Keratinocyte (primary cell): ENCODE results near the gene GOLGA7B. TPM values are rescaled to one million over a fixed set of nuclear protein-coding genes. Genes with fewer than 3 reads are reported as not detected.

ENCODE experiments used
- DNase-seq: peaks from one replicate; pipeline ENCODE4 v3.0.0-alpha.2; 2011; ENCODE audit warnings: low read depth, missing footprints, low spot score
- FAIRE-seq: peaks from 2 replicates; lab custom pipeline; 2011; peaks lifted over from hg19 to GRCh38; lab: Jason Lieb, UNC
- H2AFZ ChIP-seq: 2 replicates; pipeline ENCODE4 v1.6.0; 2012; ENCODE audit warnings: low read length, control low read depth, inconsistent platforms; ENCODE audit not compliant: control insufficient read depth
- H3K27ac ChIP-seq: 2 replicates; pipeline ENCODE4 v1.5.1; 2011; ENCODE audit warnings: low read length; ENCODE audit not compliant: control insufficient read depth, insufficient read depth
- H3K27me3 ChIP-seq: 3 replicates; pipeline ENCODE4 v1.6.0; 2011; ENCODE audit warnings: low read length; ENCODE audit not compliant: control insufficient read depth, insufficient read depth; ENCODE audit errors: extremely low read depth
- H3K36me3 ChIP-seq, 2 experiments: 2 replicates in 1 of 2; 3 replicates in 1 of 2; pipeline ENCODE4 v1.5.1; 2011; ENCODE audit warnings: low read length in 2 of 2, mild to moderate bottlenecking in 1 of 2; ENCODE audit not compliant: control insufficient read depth in 2 of 2, insufficient read depth in 2 of 2; ENCODE audit errors: extremely low read depth in 1 of 2
- H3K4me1 ChIP-seq: 3 replicates; pipeline ENCODE4 v1.5.1; 2011; ENCODE audit warnings: low read length; ENCODE audit not compliant: control insufficient read depth, insufficient read depth; ENCODE audit errors: extremely low read depth
- H3K4me2 ChIP-seq: 3 replicates; pipeline ENCODE4 v1.6.0; 2011; ENCODE audit warnings: low read depth, low read length; ENCODE audit not compliant: control insufficient read depth, insufficient read depth; ENCODE audit errors: extremely low read depth
- H3K4me3 ChIP-seq, 3 experiments: fragments of 200-600 bp in 1 of 3; sonication (generic) in 1 of 3; 2 replicates in 2 of 3; 3 replicates in 1 of 3; pipeline ENCODE4 v1.5.1; 2011 to 2016; ENCODE audit warnings: low read length in 3 of 3, mild to moderate bottlenecking in 3 of 3, control low read depth in 2 of 3, inconsistent platforms in 1 of 3, low read depth in 1 of 3, mixed read lengths in 1 of 3, mixed run types in 1 of 3, moderate library complexity in 1 of 3; ENCODE audit not compliant: control insufficient read depth in 2 of 3, insufficient read depth in 2 of 3; ENCODE audit errors: extremely low read depth in 1 of 3
- H3K79me2 ChIP-seq: 2 replicates; pipeline ENCODE4 v1.6.0; 2012; ENCODE audit warnings: low read length; ENCODE audit not compliant: control insufficient read depth, insufficient read depth
- H3K9ac ChIP-seq: 3 replicates; pipeline ENCODE4 v1.6.0; 2011; ENCODE audit warnings: low read length; ENCODE audit not compliant: control insufficient read depth, insufficient read depth; ENCODE audit errors: extremely low read depth
- H3K9me1 ChIP-seq: 3 replicates; pipeline ENCODE4 v1.6.0; 2011; ENCODE audit warnings: low read length; ENCODE audit not compliant: control insufficient read depth, insufficient read depth; ENCODE audit errors: extremely low read depth
- H3K9me3 ChIP-seq: 2 replicates; pipeline ENCODE4 v1.5.1; 2012; ENCODE audit warnings: low read depth, low read length; ENCODE audit not compliant: control insufficient read depth
- H4K20me1 ChIP-seq: 3 replicates; pipeline ENCODE4 v1.6.0; 2011; ENCODE audit warnings: low read length; ENCODE audit not compliant: control insufficient read depth, insufficient read depth; ENCODE audit errors: extremely low read depth
- CTCF ChIP-seq, 3 experiments: IDR thresholded peaks in 1 of 3; conservative IDR thresholded peaks in 1 of 3; optimal IDR thresholded peaks in 1 of 3; 2 replicates in 2 of 3; 3 replicates in 1 of 3; pipeline versions ENCODE3 to v1.5.1; 2011; ENCODE audit warnings: low read length in 3 of 3, mild to moderate bottlenecking in 3 of 3, moderate library complexity in 2 of 3, control low read depth in 1 of 3, inconsistent platforms in 1 of 3; ENCODE audit not compliant: insufficient read depth in 2 of 3; ENCODE audit errors: extremely low read depth in 1 of 3
- EZH2 ChIP-seq: IDR thresholded peaks from one replicate; pipeline ENCODE4 v1.6.1; 2012; ENCODE audit warnings: inconsistent platforms, mild to moderate bottlenecking, low read length, moderate library complexity
- dilution Hi-C: fragments of 300-500 bp; cut with MboI; formaldehyde crosslinking; loops from one replicate; pipeline ENCODE4 v1.7.0; 2020; ENCODE audit warnings: low sequenced_read_pairs; ENCODE audit not compliant: extremely low pct_ligation_motif_present
- polyA plus RNA-seq, 5 experiments: library from polyadenylated mRNA; depleted of rRNA in 3 of 5; stranded (reverse) in 3 of 5; stranded (forward) in 1 of 5; unstranded in 1 of 5; fragments of >200 nt; gene quantifications; 1 replicate in 1 of 5; 2 replicates in 3 of 5; 3 replicates in 1 of 5; pipeline versions ENCODE4 v1.2.1 to v1.2.3, GENCODE V29; 2011 to 2012; ENCODE audit warnings: missing spikeins in 2 of 5, low read depth in 1 of 5, low replicate concordance in 1 of 5

Gene GOLGA7B
- polyA plus RNA-seq, 1 donor (not counting 4 experiments of a cell fraction or from before 2014, with no cell fraction given): 4.9 TPM

- Histone ChIP-seq H3K36me3 (no peaks in the 10 kb centered on the region), H2AFZ (no peak overlapping the region), H3K9ac (no peak overlapping the region), H3K9me3 (no peaks in the 10 kb centered on the region), H4K20me1 (no peaks in the 10 kb centered on the region), H3K4me3 (no peak overlapping the region), H3K4me2 (no peak overlapping the region), H3K4me1 (peaks cover 26% of the 10 kb centered on the region), H3K27me3 (no peaks in the 10 kb centered on the region), H3K9me1 (no peaks in the 10 kb centered on the region), H3K27ac (no peak overlapping the region), H3K79me2 (no peaks in the 10 kb centered on the region)
- dilution Hi-C loops: no loop called here
- DNase-seq (no peak), FAIRE-seq (no peak)
- TF ChIP-seq CTCF (optimal IDR thresholded peaks at IDR 0.05 in 1 of 3, IDR thresholded peaks at IDR 0.05 in 1 of 3, conservative IDR thresholded peaks at IDR 0.05 in 1 of 3; ENCODE audit: extremely low read depth in 1 of 3, insufficient read depth in 2 of 3, low read length in 3 of 3) (no peak), EZH2 (no peak)
These were observed 24.5 kb upstream of the GOLGA7B start for GRCh38 chr10:97825020-97825760.

- FAIRE-seq: no peak
- Histone ChIP-seq H3K79me2 (no peaks in the 10 kb centered on the region), H2AFZ (no peak overlapping the region), H3K9ac (no peak overlapping the region), H3K4me3 (no peak overlapping the region), H3K9me1 (no peaks in the 10 kb centered on the region), H3K4me1 (peaks cover 19% of the 10 kb centered on the region), H3K36me3 (no peaks in the 10 kb centered on the region), H3K4me2 (no peak overlapping the region), H4K20me1 (no peaks in the 10 kb centered on the region), H3K27ac (no peak overlapping the region), H3K9me3 (no peaks in the 10 kb centered on the region), H3K27me3 (no peaks in the 10 kb centered on the region)
- TF ChIP-seq EZH2 (no peak), CTCF (optimal IDR thresholded peaks at IDR 0.05 in 1 of 3, IDR thresholded peaks at IDR 0.05 in 1 of 3, conservative IDR thresholded peaks at IDR 0.05 in 1 of 3; ENCODE audit: extremely low read depth in 1 of 3, insufficient read depth in 2 of 3, low read length in 3 of 3) (no peak)
- dilution Hi-C loops: no loop called here
- no peak for DNase-seq
These were observed 22.8 kb upstream of the GOLGA7B start for GRCh38 chr10:97826892-97827291.
